GM08714 (cell line): ENCODE data around the gene EPM2A.

Experiments
- H3K4me3 ChIP-seq: fragments of 200-500 bp; sonication (Bioruptor generic); 2 replicates; pipeline ENCODE4 v1.5.1; 2014; ENCODE audit warnings: mild to moderate bottlenecking, low read length, inconsistent platforms
- ZNF274 ChIP-seq: IDR thresholded peaks from 2 replicates; pipeline ENCODE4 v1.6.1; 2012; ENCODE audit warnings: mild to moderate bottlenecking, low read depth, low read length

The EPM2A gene

DNA sequence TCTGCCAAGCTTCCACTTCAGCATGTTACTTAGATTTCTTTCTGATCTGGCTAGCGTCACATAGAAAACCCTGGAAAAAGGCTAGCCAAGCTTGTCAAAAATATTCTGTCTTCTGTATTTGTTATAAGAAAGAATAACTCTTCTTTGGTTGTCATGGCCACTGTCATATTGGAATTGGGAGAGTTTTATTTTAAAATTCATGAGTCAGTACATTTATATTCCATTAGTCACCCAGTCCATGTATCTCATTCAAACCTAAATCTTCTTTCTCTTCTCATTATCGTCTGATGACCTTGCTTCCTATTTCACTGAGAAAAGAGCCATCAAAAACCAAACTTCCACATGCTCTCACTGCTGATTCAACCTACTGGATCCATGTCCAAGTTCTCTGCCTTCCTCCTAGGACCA is 65.7 kb downstream of the EPM2A start:
- no peak overlapping the region for H3K4me3 ChIP-seq
- no peak for TF ChIP-seq ZNF274

DNA sequence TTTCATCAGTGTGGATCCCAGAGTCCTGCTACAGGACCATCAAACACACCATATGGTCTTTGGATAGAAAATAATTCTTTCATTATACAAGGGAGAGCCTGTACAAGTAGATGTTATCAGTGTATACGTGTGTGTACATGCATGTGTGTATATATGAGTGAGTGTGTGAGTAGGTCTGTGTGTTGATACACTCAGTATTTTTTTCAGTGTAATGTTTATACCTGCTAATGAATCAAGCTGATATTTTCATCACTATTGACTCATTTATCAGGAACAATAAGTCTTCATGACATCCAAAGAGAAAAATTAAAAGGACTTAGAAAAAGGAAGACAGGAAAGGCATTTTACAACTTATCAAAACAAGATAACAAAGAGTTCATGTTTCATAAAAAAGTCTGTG is 66.5 kb downstream of the EPM2A start:
- H3K4me3 ChIP-seq, result no peak overlapping the region
- no peak for TF ChIP-seq ZNF274

DNA sequence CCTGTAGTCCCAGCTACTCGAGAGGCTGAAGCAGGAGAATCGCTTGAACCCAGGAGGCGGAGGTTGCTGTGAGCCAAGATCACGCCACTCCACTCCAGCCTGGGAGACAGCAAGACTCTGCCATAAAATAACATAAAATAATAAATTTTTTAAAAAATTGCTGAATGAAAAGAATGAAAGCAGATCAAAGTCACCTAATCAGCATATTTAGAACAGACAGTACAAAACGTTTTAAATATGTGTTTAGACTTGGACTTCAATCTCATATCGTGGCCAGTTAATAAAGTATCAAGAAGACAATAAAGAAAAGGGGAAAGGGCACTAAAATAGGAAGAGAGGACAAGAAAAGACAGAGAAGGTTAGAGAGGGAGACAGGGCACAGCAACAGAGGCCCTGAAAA is 74.6 kb downstream of the EPM2A start:
- H3K4me3 ChIP-seq, result no peak overlapping the region
- TF ChIP-seq ZNF274, result no peak

DNA sequence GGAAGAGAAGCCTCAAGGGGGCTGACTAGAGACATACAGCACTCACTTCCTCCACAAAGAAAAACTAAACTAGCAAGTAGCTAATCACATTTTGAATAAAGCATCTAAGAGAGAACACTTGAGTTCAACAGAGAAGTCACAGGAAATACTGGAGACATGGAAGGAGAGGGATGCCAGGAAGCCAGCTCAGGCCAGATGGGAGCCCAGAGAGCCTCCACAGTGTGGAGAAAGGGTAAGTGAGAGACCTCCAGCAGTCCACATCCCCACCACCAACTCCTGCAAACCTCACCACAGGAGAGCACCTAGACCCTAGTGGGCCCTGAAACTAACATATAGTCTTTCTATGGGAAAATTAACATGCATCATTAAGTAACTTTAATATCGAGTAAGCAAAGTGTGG is 79.2 kb downstream of the EPM2A start:
- TF ChIP-seq ZNF274, result no peak

DNA sequence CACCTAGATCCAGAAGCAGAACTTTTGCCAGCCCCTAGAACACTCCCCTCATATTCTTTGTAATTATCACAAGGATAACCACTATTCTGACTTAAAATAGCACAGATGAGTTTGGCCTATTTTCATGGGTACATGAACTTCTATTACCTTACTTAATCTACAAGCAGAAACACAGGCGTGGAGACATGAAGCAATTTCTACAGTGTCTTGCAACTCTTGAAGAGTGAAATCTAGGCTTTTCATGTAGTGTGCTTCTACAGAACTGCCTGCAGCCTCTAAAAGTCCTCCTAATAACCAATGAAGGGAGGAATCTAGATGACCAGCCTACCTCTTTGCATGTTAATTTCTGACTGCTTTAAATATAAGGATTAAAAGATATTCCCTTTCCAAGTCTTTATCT is 82.7 kb downstream of the EPM2A start:
- H3K4me3 ChIP-seq, result no peak overlapping the region
- TF ChIP-seq ZNF274, result no peak

More for the DNA sequence above, 79.2 kb downstream of the EPM2A start:
- no peak overlapping the region for H3K4me3 ChIP-seq

DNA sequence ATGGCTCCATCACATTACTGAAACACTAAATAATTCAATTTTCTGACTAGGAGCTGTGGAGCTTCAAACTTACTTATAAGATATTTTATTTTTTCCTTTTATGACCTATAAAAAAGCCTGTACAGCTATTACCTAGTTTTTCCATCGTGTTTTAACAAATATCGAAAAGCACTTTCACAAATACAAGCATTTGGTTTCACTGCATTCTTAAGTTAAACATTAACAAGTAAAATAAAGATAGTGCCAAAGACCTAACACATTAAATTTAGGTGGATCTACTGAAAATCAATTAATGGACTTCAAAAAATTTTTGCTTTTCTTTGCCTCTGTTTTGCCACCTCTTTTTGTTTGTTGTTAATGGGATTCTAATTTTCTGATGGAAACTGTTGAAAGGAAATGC is 83.3 kb downstream of the EPM2A start:
- H3K4me3 ChIP-seq, result no peak overlapping the region
- TF ChIP-seq ZNF274, result no peak

DNA sequence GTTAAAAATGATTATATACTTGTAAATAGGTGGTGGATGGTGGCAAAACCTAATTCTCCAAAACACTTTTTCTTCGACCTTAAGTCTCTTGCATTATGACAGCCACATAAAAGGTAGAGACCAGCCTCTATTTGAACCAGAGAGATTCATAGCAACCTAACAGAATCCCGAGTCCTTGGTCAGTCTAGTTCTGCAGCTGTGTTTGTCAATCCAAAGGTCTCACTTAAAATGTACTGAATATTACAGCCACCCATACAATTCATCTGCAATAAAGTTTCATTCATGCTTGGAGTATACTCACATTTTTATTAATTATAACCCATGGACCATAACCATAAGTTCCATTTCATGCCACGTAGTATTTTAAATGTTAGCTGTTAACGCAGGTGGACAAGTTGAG is 87.2 kb downstream of the EPM2A start:
- TF ChIP-seq ZNF274, result no peak
- H3K4me3 ChIP-seq, result no peak overlapping the region

DNA sequence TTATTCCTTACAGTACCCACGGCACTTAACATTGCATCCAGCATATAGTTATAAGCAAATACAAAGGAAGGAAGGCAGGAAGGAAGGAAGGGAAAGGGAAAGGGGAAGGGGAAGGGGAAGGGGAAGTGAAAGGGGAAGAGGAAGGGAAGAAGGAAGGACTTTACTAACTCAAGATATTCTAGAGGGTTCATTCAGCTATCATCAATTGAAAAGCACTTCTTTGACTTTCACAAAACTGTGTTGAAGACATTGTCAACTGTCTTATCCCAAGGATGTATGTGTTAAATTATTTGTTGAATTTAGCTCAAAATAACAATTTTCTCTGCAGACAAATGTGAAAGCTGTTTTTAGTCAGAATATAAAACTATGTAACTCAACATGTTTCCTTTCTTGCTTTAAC is 87.7 kb downstream of the EPM2A start:
- H3K4me3 ChIP-seq, result no peak overlapping the region
- no peak for TF ChIP-seq ZNF274

DNA sequence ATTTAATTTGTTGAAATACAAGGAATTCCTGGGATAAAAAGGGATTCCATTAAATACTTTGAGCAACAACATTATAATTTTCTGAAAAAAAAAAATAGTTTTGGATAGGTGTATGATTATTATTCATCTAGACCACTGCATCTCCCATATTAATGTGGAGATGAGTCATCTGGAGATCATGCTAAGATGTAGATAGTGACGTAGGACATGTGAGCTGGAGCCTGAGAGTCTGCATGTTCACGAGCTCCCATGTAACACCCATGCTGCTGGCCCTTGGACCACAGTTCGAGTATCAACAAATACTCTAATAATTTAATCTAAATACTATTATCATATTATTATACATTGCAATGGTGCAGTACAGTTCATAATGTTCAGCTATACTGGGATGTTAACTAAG is 91.6 kb downstream of the EPM2A start:
- no peak overlapping the region for H3K4me3 ChIP-seq
- no peak for TF ChIP-seq ZNF274

DNA sequence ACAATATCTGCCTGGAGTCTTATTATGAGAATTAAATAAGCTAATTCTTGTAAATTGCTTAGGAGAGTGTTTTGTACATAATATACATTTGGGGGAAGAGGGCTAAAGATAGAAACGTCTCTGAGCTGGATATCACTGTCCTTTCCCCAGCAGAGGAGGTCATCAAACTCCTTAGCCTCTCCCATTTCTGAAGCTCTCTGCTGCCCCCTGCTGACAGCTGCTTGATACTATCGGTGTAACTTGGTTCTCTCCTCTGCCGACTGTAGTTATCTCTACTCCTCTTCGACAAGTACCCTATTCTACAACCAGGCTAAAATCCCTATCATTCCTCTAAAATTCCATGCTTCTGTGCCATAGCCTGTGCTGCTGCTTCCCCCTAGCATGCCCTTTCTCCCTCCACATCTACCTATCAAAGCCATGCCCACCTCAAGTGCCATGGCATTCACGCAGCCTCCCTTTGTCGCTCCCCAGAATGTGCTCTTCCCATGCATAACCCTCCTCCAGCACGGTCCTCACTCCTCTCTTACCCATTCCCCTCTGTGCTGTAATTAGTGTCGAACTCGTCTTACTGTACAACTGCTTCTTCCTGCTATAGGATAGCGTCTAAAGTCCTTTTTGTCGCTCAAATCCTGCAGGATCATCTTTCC is 101.2 kb downstream of the EPM2A start:
- no peak overlapping the region for H3K4me3 ChIP-seq
- no peak for TF ChIP-seq ZNF274

DNA sequence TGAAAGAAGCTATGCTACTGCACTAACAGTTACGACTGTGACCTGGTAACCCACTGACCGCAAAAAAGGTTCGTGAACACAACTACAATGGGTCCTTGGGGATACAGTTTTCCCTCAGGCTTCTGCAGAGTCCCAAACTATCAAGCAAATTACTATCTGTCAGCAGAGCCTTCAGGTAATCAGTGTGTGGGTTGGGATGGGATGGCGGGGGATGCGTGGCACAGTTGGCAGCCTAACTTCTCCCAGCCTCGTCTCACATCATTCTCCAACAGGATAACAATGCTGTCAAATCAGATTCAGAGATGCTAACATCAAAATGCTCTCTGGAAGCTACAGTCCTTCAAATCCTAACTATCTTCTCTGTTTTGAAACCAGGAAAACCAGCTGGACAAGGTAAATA is 102.3 kb downstream of the EPM2A start:
- no peak for TF ChIP-seq ZNF274
- no peak overlapping the region for H3K4me3 ChIP-seq

DNA sequence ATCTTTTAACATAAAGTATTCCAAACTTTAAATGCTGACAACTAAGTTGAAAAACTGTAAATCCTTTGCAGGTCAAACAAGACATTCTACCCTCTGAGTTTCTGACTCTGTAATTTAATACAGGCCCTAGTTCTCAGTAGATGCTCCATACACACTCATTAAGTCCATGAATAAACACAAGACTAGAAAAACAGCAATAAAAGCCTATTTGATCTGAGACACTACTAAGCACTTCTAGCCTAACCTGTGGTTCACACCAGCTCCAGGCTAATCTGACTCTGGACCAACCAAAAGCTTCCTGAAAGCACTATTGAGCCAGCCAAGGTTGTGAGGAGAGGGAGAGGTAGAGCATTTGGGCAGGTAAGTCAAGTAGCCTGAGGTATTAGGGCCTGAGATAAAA is 103.9 kb downstream of the EPM2A start:
- TF ChIP-seq ZNF274, result no peak

DNA sequence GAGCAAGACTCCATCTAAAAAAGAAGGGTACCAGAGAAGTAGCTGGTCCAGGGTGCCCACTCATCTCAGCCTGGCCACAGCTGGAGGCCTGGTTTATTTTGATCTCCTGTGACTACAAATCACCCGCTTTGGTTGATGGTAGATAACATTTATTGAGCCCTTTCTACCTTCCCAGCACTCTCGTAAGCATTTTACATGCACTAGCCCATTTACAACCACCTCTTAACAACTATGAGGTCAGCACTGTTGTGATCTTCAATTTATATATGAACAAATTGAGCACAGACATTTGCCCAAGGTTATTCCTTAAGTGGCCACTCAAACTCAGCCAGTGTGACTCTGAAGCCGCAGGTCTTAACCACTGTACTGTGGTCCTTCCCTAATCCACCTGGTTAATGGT is 104.7 kb downstream of the EPM2A start:
- no peak for TF ChIP-seq ZNF274
- H3K4me3 ChIP-seq, result no peak overlapping the region

More for the DNA sequence above, 103.9 kb downstream of the EPM2A start:
- no peak overlapping the region for H3K4me3 ChIP-seq

DNA sequence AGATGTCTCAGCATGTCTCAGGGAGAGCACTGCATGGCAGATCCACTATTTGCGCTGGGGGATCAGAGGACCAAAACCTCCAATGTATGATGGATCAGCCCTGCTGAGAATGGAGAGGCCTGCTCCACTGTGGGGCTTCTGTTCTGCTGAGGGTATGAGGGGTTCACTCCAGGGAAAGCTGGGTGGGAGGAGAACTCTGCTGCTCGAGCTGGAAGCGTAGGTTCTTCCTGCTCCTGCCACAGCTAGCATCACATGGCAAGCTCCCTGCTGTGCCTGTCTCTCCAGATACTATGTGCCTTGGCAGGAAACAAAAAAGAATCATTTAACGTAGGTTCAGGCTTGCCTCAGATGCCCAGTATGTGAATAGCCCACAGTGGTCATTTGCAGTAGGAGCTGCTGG is 105.8 kb downstream of the EPM2A start:
- TF ChIP-seq ZNF274, result no peak

DNA sequence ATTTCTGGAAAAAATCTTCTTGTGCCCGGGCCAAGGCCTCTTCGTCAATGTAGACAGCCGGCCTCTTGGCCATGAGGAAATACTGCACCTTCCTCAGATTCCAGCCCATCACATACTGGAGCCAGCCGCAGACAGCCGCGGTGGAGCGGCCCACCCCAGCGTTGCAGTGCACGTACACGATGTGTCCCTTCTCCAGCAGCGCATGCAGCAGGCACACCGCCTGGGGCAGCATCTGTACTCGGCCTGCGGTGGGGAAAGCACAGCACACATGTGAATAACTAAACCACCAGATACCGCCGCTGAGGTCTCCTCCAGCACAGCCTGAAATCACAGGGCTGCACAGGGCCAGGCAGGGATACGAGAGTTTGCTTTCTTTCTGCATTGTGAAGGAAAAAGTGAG is 107.9 kb downstream of the EPM2A start:
- H3K4me3 ChIP-seq, result no peak overlapping the region
- TF ChIP-seq ZNF274, result no peak

More for the DNA sequence above, 105.8 kb downstream of the EPM2A start:
- no peak overlapping the region for H3K4me3 ChIP-seq

DNA sequence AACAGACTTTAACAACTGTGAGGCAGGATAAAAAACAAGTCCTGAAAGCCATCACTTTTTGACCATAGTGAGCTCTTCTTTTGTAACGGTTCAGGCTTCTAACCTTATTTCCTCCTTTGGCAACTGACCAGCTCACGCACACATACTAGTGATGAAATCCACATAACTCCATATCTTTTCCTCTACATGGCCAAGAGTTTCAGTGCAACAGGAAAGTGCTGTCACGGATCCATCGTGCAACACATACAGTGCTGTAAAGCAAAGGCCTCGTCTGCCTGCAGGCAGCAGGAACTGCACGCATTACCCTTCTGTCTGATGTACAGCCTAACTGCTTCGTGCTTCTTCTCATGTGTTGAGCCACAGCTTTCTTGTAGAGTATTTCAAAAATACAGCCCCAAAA is 108.5 kb downstream of the EPM2A start:
- H3K4me3 ChIP-seq, result no peak overlapping the region
- no peak for TF ChIP-seq ZNF274
